ENCODE measurements around the gene GZF1. TPM values are rescaled to one million over a fixed set of nuclear protein-coding genes. Genes with fewer than 3 reads are reported as not detected.
A peak's percentile ranks its signal among the peaks of the same experiment; 100 is the strongest.

GZF1 gene
- total RNA-seq, 1 donor from 2014 or later, result 14.8 TPM

DNA sequence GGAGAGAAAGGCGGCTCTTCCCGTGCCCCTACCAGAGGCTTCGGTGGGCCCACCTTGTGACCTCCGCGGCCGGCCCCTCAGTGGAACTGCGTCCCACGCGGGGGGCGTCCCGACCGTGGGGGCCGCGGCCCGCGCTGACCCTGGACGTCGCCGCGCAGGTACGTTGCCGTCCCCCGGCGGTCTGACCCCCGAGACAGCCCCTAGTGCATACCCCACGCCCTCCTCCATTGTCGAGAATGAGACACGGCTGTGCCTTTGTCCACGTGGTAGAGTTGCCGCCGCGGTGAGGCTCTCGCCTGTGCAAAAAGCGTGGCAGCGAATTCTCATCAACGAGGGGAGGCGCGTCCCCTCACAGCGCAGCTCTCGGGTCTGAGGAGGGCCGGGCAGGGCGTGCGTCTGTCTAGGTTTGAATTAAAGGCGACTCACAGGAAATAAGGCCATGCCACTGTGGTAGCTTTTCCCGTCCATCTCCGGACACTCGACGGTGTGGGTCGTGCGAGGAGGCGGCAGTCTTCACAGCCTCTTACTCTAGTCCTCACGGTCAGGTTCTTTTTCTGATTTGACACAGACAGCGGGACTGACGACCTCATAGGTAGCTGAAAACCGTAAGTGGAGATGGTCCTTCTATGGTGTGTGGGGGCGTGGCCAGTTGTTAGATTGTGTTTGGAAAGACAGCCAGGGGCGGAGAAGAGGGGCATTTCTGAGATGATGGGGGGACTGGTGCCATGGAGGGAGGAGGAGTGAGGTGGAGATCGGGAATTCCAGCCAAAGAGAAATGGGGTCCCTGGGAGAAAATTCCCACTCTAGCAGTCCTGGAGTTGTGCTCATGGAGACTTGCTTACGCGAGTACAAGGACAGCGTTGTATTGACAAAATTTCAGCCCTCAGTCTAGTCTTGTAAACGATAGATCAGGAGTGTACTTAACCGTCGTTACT lies 10.8 kb upstream of the GZF1 start:
- Histone ChIP-seq H3K4me1 (peaks cover 27% of the 10 kb centered on the region), H3K27ac (peak overlapping the region; percentile 97), H3K9me3 (no peaks in the 10 kb centered on the region), H3K4me3 (peak overlapping the region; percentile 90), H3K36me3 (peaks cover 23% of the 10 kb centered on the region), H3K27me3 (ENCODE audit: low read depth) (no peaks in the 10 kb centered on the region)
- no peak for TF ChIP-seq CTCF (IDR thresholded peaks at IDR 0.05)
- peak; percentile 38 to 39 for ATAC-seq
- DNase-seq, result peak; percentile 70
- intact Hi-C loops (cut with DNase I), result no loop called here

DNA sequence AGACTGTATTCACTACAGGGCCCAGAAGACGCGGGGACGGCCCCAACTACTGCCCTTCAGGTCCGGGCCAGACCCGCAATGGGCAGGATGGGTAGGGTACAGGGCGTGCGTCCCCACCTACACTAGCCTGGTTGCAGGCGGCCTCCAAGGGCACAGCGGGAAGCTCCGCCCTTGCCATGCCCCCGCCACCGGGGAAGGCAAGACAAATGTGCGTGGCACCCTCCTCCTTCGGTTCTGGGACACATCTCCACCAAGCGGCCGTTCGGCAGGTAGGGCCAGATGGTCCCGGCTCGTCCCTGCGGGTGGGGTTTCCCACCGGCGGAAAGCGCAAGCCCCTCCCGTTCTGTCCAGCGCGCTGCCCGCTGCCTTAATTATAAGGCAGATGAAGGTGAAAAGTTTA lies 5.8 kb upstream of the GZF1 start:
- ATAC-seq (no peak), DNase-seq (no peak)
- peaks cover 23% of the 10 kb centered on the region for H3K36me3 ChIP-seq
- H3K9me3 ChIP-seq, result no peaks in the 10 kb centered on the region
- H3K27ac ChIP-seq, result no peak overlapping the region
- no peak for TF ChIP-seq CTCF (IDR thresholded peaks at IDR 0.05)
- intact Hi-C loops (cut with DNase I), result no loop called here
- no peaks in the 10 kb centered on the region for H3K27me3 ChIP-seq (ENCODE audit: low read depth)
- H3K4me1 ChIP-seq, result peaks cover 36% of the 10 kb centered on the region
- H3K4me3 ChIP-seq, result no peak overlapping the region

GRCh38 chr20:23357767-23358562 lies 4.0 kb upstream of the GZF1 start:
- H3K4me1 ChIP-seq, result peaks cover 27% of the 10 kb centered on the region
- H3K9me3 ChIP-seq, result no peaks in the 10 kb centered on the region
- intact Hi-C loops (cut with DNase I), result no loop called here

GRCh38 chr20:23358563-23358906 lies 3.4 kb upstream of the GZF1 start:
- Histone ChIP-seq H3K4me1 (peaks cover 33% of the 10 kb centered on the region), H3K9me3 (no peaks in the 10 kb centered on the region), H3K4me3 (peak overlapping the region; percentile 67), H3K27me3 (ENCODE audit: low read depth) (no peaks in the 10 kb centered on the region), H3K36me3 (peaks cover 22% of the 10 kb centered on the region), H3K27ac (peak overlapping the region; percentile 95)
- no peak for TF ChIP-seq CTCF (IDR thresholded peaks at IDR 0.05)
- intact Hi-C loops (cut with DNase I), result no loop called here
- no peak for DNase-seq
- ATAC-seq, result no peak

More at GRCh38 chr20:23357767-23358562, 4.0 kb upstream of the GZF1 start:
- Histone ChIP-seq H3K27me3 (ENCODE audit: low read depth) (no peaks in the 10 kb centered on the region), H3K36me3 (peaks cover 23% of the 10 kb centered on the region), H3K27ac (peak overlapping the region; percentile 95), H3K4me3 (peak overlapping the region; percentile 67)
- DNase-seq (peak; percentile 100), ATAC-seq (peak; percentile 90 to 91)
- TF ChIP-seq CTCF (IDR thresholded peaks at IDR 0.05), result peak; percentile 10

GRCh38 chr20:23358923-23359593 lies 2.9 kb upstream of the GZF1 start:
- H3K36me3 ChIP-seq, result peaks cover 16% of the 10 kb centered on the region
- no peak for TF ChIP-seq CTCF (IDR thresholded peaks at IDR 0.05)
- no peak for DNase-seq
- no peaks in the 10 kb centered on the region for H3K9me3 ChIP-seq
- H3K27me3 ChIP-seq (ENCODE audit: low read depth), result no peaks in the 10 kb centered on the region
- no peak for ATAC-seq
- intact Hi-C loops (cut with DNase I), result no loop called here
- peak overlapping the region; percentile 95 for H3K27ac ChIP-seq
- H3K4me3 ChIP-seq, result no peak overlapping the region
- peaks cover 38% of the 10 kb centered on the region for H3K4me1 ChIP-seq

Measured in lower lobe of right lung (tissue), 2 donors.